Medulla oblongata (tissue), 1 donor: Measurements from ENCODE around the gene DCST2.
A peak's percentile ranks its signal among the peaks of the same experiment; 100 is the strongest.

Experiments used
- DNase-seq: peaks from one replicate; pipeline ENCODE4 v3.0.0-alpha.2; 2015; ENCODE audit errors: extremely low spot score

The DCST2 gene

DNA sequence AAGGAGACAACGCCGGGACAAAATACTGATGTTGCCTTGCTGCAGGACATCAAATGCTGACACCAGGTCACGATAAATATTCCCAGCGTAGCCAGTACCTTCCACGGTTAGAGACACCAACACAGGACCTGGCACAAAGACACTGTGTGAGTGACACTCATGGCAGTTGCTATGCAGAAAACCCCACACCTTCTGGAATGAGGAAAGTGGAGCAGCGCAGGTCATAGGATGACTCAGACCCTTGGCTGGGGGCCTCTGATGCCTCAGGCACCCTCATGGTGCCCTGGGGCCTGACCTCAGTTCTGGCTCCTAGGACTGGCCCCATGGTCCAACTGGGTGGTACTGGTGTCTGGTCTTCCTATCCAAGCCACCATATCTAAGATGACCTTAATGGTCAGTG lies 7.0 kb downstream of the DCST2 start:
- no peak for DNase-seq

- no peak for DNase-seq
Observed at GRCh38 chr1:155026154-155026553, 7.4 kb downstream of the DCST2 start.

DNA sequence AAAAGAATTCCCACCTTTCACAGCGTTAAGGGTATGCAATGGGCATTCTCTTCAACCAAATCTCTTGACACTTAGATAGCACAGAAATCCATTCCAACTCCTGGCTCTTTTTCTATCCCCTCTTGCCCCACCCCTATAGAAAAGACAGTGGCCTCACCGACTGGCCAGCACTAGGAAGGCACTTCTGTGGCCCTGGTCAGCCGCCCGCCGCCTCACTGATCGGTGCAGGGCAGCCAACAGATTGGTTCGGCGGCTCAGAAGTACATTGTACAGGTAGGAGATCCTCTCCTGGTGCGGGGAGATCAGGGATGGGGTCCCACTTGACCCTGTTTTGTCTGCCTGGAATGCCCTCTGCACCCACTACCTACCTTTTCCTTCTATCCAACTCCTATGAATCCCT lies 9.3 kb downstream of the DCST2 start:
- no peak for DNase-seq

GRCh38 chr1:155023627-155024026 lies 10.0 kb downstream of the DCST2 start:
- no peak for DNase-seq

GRCh38 chr1:155022927-155023236 lies 10.7 kb downstream of the DCST2 start:
- DNase-seq = no peak

DNA sequence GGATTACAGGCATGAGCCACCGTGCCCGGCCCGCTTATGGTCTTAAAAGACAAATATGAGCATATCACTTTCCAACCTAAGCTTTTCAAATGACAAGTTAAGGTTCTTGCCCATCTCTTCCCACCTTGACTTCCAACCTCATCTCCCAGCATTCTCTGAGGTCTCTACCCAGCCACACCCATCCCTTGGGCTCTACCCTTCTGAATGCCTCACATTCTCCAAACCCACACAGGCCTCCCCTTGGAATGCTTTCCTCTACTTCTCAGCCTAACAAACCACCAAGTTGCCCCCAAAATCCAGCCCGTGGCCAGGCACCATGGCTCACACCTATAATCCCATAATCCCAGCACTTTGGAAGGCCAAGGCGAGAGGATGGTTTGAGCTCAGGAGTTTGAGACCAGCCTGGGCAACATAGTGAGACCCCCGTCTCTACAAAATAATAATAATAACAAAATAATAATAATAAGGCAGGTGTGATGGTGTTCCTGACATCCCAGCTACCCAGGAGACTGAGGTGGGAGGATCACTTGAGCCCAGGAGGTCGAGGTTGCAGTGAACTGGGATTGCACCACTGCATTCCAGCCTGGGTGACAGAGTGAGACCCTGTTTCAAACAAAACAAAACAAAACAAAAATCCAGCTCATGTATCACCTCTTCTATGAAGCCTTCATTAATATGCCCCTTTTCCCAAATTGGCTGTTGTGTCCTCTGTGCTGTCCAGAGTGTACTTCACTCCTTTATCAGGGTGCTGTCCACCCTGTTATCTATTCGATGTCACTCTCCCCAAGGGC lies 11.2 kb downstream of the DCST2 start:
- DNase-seq = no peak

DNA sequence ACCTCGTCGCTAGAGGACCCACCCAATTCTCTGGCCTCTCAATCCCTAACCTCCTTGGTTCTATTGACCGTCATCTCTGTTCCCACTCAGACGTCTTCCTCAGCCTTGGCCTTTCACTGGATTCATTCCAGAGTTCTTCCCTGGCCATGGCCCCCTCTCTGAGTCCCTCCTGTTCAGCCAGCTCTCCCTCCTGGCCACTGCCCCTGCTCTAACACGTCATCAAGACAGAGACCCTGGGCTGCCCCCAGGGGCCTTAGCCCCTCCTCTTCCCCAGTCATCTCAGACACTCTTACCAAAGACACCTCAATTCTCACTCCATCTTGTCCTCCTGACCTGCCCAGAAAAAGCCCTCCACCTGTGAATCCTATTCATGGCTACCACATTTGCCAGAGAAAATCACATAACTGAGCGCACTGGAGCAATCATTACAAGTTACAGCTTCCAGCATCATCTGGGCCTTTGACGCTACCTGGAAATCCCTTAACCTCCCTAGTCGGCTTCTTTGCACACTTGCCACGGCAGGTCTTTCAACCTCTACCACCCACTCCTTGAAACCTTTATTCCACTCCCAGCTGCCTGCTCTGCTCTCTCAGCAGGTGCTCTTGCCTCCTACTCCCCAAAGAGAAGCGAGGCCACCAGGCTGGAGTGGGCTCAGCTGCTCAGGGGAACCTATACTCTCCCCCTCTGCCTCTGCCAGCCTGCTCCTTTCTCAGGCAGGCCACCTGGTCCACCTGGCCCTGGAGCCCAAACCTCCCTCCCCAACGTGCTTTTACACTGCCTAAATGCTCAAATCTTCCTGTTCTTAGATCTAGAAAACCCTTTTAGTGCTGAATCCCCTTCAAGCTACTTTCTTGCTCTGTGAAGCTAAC lies 14.0 kb downstream of the DCST2 start:
- no peak for DNase-seq

DNA sequence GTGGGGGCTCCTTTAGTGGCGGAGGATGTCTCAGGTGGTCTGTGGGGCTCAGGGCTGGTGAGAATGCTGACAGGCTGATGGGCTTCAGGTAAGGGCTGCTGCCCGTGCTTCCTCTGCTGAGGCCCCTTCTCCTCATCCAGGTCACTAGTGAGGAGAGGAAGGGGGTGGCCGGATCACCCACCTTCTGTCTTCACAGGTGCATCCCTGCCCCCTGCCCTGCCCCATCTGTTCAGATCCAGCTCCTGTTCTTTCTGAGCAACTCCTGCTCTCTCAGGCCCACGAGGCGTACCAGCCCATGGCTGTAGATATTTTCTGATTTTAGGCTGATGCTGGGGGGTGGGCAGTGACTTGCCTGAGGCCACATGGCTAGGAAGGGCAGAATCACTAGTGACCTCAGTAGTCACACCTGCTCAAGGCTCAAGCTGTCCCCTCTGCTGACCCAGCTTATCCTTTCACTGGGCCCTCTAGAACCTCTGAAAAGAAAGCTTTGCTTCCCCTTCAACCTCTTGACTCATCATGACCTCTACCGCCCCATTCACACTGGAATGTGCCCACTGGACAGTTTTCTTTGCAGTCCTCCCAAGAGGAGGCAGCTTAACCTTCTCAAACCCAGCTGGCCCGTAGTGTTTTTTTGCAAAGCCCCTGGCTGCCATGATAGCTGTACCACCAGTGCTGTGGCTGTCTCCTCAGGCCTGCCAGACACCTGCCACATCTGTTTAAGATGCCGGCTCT lies 14.8 kb downstream of the DCST2 start:
- DNase-seq = no peak

GRCh38 chr1:155017946-155018316 lies 15.7 kb downstream of the DCST2 start:
- peak; percentile 4 for DNase-seq

DNA sequence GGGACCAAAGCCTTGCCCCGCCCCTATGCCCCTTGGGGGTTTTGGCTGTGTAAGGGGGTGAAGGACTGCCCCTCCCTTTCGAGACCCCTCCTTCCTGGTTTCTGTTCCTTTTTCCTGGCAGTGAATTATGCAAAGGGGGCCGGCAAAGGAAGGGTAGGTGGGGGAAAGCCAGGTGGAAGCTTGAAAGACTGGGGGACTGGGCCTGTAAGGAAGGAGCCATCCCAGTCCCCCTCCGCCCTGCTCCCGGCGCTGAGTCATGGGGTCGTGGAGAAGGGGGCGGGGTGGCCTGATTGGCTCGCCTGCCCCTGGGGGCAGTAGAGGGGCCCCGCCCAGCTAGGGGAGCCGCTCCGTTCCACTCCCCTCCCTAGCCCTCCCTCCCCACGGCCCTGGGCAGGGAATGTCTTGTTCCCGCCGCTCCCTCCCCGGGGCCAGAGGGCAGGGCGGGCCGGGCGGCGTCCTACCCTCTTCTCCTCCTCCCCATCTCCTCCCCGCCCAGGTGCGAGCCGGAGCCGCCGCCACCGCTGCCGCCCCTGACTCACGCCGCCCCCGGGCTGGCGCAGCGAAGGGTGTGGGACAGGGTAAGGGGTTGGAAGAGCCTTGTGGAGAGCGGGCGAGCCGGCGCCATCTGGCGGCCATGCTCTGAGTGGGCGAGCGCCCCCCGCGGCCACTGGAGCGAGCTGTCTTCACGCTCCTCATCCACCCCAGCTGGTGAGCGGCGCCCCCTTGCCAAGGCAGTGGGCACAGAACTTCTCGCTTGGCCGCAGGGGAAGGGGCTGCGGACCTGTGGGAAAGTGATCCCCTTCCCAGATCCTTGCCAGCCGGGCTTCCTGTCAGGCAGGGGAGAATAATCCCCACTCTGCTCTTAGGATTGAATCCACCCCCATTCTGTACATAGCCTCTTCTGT lies 16.3 kb downstream of the DCST2 start:
- peak; percentile 93 for DNase-seq

GRCh38 chr1:155016231-155016831 lies 17.2 kb downstream of the DCST2 start:
- no peak for DNase-seq

GRCh38 chr1:155015527-155016230 lies 17.9 kb downstream of the DCST2 start:
- no peak for DNase-seq

DNA sequence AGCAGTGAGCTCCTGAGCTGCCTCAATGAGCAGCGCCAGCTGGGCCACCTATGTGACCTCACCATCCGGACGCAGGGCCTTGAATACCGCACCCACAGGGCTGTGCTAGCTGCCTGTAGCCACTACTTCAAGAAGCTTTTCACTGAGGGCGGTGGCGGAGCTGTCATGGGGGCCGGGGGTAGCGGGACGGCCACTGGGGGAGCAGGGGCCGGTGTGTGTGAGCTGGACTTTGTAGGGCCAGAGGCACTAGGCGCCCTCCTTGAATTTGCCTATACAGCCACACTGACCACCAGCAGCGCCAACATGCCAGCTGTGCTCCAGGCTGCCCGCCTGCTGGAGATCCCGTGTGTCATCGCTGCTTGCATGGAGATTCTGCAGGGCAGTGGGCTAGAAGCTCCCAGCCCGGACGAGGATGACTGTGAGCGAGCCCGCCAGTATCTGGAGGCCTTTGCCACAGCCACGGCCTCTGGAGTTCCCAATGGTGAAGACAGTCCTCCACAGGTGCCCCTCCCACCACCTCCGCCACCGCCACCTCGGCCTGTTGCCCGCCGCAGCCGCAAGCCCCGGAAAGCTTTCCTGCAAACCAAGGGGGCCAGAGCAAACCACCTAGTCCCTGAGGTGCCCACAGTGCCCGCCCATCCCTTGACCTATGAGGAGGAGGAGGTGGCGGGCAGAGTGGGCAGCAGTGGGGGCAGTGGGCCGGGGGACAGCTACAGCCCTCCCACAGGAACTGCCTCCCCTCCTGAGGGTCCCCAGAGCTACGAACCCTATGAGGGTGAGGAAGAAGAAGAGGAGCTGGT lies 18.7 kb downstream of the DCST2 start:
- DNase-seq = no peak

- DNase-seq = no peak
Observed at GRCh38 chr1:155013632-155014031, 19.9 kb downstream of the DCST2 start.

DNA sequence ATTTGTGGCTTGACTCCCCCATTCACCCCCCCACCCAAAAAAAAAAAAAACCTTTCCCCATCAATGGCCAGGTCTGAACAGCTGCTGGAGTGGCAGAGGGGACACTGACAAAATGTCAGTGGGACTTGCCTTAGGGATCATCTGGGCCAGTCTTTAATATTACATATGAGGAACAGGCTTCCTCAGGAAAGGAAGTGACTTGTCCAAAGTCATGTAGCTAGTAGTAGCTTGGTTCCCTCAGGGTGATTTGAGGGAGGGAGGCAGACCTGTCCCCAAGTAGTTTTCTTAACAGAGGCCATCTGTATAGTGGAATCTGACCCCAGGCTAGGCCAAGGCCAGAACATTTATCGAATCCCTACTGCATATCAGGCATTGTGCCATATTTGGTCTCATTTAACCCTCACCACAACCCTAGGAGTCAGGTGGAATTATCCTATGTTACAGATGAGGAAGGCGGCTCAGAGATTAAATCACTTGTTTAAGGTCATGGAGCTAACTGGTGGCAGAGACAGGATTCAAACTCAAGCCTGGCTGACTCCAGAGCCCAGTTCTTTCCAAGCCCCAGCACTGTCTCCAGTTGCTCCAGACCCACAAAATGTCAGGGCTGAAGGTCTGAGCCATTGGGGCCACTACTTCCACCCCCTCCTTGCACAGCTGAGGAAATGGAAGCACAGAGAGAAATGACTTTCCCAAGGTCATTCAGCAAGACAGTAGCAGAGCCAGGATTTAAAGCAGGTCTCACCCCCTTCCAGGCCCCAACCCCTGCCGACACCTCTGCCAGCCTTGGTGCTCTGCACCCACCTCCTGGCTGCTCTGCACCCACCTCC lies 20.6 kb downstream of the DCST2 start:
- no peak for DNase-seq

GRCh38 chr1:155012026-155012546 lies 21.5 kb downstream of the DCST2 start:
- peak; percentile 83 for DNase-seq

- DNase-seq = peak; percentile 6
Observed at GRCh38 chr1:155011437-155012025, 22.1 kb downstream of the DCST2 start.

GRCh38 chr1:155011004-155011416 lies 22.6 kb downstream of the DCST2 start:
- DNase-seq = no peak
